ENCODE results near the gene TLE1. TPM values are rescaled to one million over a fixed set of nuclear protein-coding genes. Genes with fewer than 3 reads are reported as not detected.
"Not testable (repeated sequence)": the region's sequence is repeated elsewhere in the genome, so short reads cannot be mapped to it uniquely, and the experiment has no call there.

TLE1 gene
- under 1 TPM; 0.50 to 0.68 TPM for total RNA-seq

- Mint-ChIP-seq H3K4me3 (peak within 1 kb of the TSS; percentile 80), H3K9me3 (ENCODE audit: insufficient read depth) (no peaks in the 10 kb centered on the region), H3K27me3 (ENCODE audit: low read depth) (peaks cover 25% of the 10 kb centered on the region), H3K36me3 (ENCODE audit: low read depth) (peaks cover 4% of the 10 kb centered on the region), H3K4me1 (ENCODE audit: low read depth) (peaks cover 22% of the 10 kb centered on the region), H3K27ac (peak within 1 kb of the TSS; percentile 75)
- POLR2A ChIA-PET: no interaction called here
- DNase-seq (peak; percentile 81), ATAC-seq (peak; percentile 88)
- CTCF ChIA-PET: no interaction called here
Measured at GRCh38 chr9:81689343-81690175, at the start of gene TLE1. TLE1 (minus strand) TSS chr9:81689547; CDS start chr9:81688240, 1,307 bp downstream.

- H3K27me3 Mint-ChIP-seq (ENCODE audit: low read depth): no peaks in the 10 kb centered on the region
- peaks cover 4% of the 10 kb centered on the region for H3K9me3 Mint-ChIP-seq (ENCODE audit: insufficient read depth)
- H3K4me3 Mint-ChIP-seq: no peak overlapping the region
- no peaks in the 10 kb centered on the region for H3K36me3 Mint-ChIP-seq (ENCODE audit: low read depth)
- H3K4me1 Mint-ChIP-seq (ENCODE audit: low read depth): no peaks in the 10 kb centered on the region
- no peak overlapping the region for H3K27ac Mint-ChIP-seq
- ATAC-seq (no peak), DNase-seq (no peak)
- CTCF ChIA-PET: no interaction called here
- POLR2A ChIA-PET: no interaction called here
Measured at GRCh38 chr9:81737871-81738507, 48.6 kb upstream of the TLE1 start.

GRCh38 chr9:81730498-81730897 is 41.2 kb upstream of the TLE1 start:
- H3K4me3 Mint-ChIP-seq; H3K4me1 Mint-ChIP-seq (ENCODE audit: low read depth); H3K27me3 Mint-ChIP-seq (ENCODE audit: low read depth); H3K9me3 Mint-ChIP-seq (ENCODE audit: insufficient read depth); H3K27ac Mint-ChIP-seq; DNase-seq; H3K36me3 Mint-ChIP-seq (ENCODE audit: low read depth); CTCF ChIA-PET; ATAC-seq; POLR2A ChIA-PET: not testable (repeated sequence)

GRCh38 chr9:81729135-81729534 is 39.8 kb upstream of the TLE1 start:
- no peak overlapping the region for H3K4me3 Mint-ChIP-seq
- ChIA-PET CTCF (no interaction called here), POLR2A (interaction anchor here (0.6 kb wide), 1 partner anchor 24 kb away, joined by 3 read pairs; no protein-coding TSS in a partner anchor)
- no peaks in the 10 kb centered on the region for H3K9me3 Mint-ChIP-seq (ENCODE audit: insufficient read depth)
- ATAC-seq (no peak), DNase-seq (no peak)
- H3K4me1 Mint-ChIP-seq (ENCODE audit: low read depth): no peaks in the 10 kb centered on the region
- H3K27ac Mint-ChIP-seq: no peak overlapping the region
- no peaks in the 10 kb centered on the region for H3K27me3 Mint-ChIP-seq (ENCODE audit: low read depth)
- H3K36me3 Mint-ChIP-seq (ENCODE audit: low read depth): no peaks in the 10 kb centered on the region

GRCh38 chr9:81724242-81724889 is 35.0 kb upstream of the TLE1 start:
- ChIA-PET CTCF (no interaction called here), POLR2A (no interaction called here)
- ATAC-seq (no peak), DNase-seq (no peak)
- Mint-ChIP-seq H3K4me1 (ENCODE audit: low read depth) (no peaks in the 10 kb centered on the region), H3K27ac (no peak overlapping the region), H3K9me3 (ENCODE audit: insufficient read depth) (no peaks in the 10 kb centered on the region), H3K36me3 (ENCODE audit: low read depth) (no peaks in the 10 kb centered on the region), H3K27me3 (ENCODE audit: low read depth) (no peaks in the 10 kb centered on the region), H3K4me3 (no peak overlapping the region)

- Mint-ChIP-seq H3K9me3 (ENCODE audit: insufficient read depth) (no peaks in the 10 kb centered on the region), H3K27me3 (ENCODE audit: low read depth) (no peaks in the 10 kb centered on the region), H3K27ac (no peak overlapping the region), H3K4me3 (no peak overlapping the region), H3K36me3 (ENCODE audit: low read depth) (no peaks in the 10 kb centered on the region), H3K4me1 (ENCODE audit: low read depth) (no peaks in the 10 kb centered on the region)
- ATAC-seq (no peak), DNase-seq (no peak)
- CTCF ChIA-PET: no interaction called here
- POLR2A ChIA-PET: no interaction called here
Measured at GRCh38 chr9:81722277-81722676, 32.9 kb upstream of the TLE1 start.

- H3K4me1 Mint-ChIP-seq (ENCODE audit: low read depth): no peaks in the 10 kb centered on the region
- no peak for ATAC-seq
- ChIA-PET POLR2A (no interaction called here), CTCF (no interaction called here)
- DNase-seq: no peak
- H3K36me3 Mint-ChIP-seq (ENCODE audit: low read depth): no peaks in the 10 kb centered on the region
- H3K4me3 Mint-ChIP-seq: no peak overlapping the region
- H3K27ac Mint-ChIP-seq: no peak overlapping the region
- H3K9me3 Mint-ChIP-seq (ENCODE audit: insufficient read depth): no peaks in the 10 kb centered on the region
- no peaks in the 10 kb centered on the region for H3K27me3 Mint-ChIP-seq (ENCODE audit: low read depth)
Measured at GRCh38 chr9:81720450-81721086, 31.2 kb upstream of the TLE1 start.

- no peaks in the 10 kb centered on the region for H3K36me3 Mint-ChIP-seq (ENCODE audit: low read depth)
- no peaks in the 10 kb centered on the region for H3K27me3 Mint-ChIP-seq (ENCODE audit: low read depth)
- DNase-seq: no peak
- ChIA-PET CTCF (no interaction called here), POLR2A (no interaction called here)
- H3K9me3 Mint-ChIP-seq (ENCODE audit: insufficient read depth): no peaks in the 10 kb centered on the region
- H3K4me3 Mint-ChIP-seq: no peak overlapping the region
- H3K4me1 Mint-ChIP-seq (ENCODE audit: low read depth): no peaks in the 10 kb centered on the region
- no peak for ATAC-seq
- H3K27ac Mint-ChIP-seq: no peak overlapping the region
Measured at GRCh38 chr9:81719972-81720371, 30.6 kb upstream of the TLE1 start.

GRCh38 chr9:81718244-81718643 is 28.9 kb upstream of the TLE1 start:
- Mint-ChIP-seq H3K4me1 (ENCODE audit: low read depth) (no peaks in the 10 kb centered on the region), H3K36me3 (ENCODE audit: low read depth) (no peaks in the 10 kb centered on the region), H3K27me3 (ENCODE audit: low read depth) (no peaks in the 10 kb centered on the region), H3K27ac (no peak overlapping the region), H3K9me3 (ENCODE audit: insufficient read depth) (no peaks in the 10 kb centered on the region), H3K4me3 (no peak overlapping the region)
- ChIA-PET POLR2A (no interaction called here), CTCF (no interaction called here)
- ATAC-seq (no peak), DNase-seq (no peak)

GRCh38 chr9:81717747-81718077 is 28.4 kb upstream of the TLE1 start:
- Mint-ChIP-seq H3K27ac (no peak overlapping the region), H3K4me3 (no peak overlapping the region), H3K27me3 (ENCODE audit: low read depth) (no peaks in the 10 kb centered on the region), H3K36me3 (ENCODE audit: low read depth) (no peaks in the 10 kb centered on the region), H3K4me1 (ENCODE audit: low read depth) (no peaks in the 10 kb centered on the region), H3K9me3 (ENCODE audit: insufficient read depth) (no peaks in the 10 kb centered on the region)
- DNase-seq (no peak), ATAC-seq (no peak)
- ChIA-PET POLR2A (no interaction called here), CTCF (no interaction called here)

GRCh38 chr9:81717061-81717746 is 27.9 kb upstream of the TLE1 start:
- Mint-ChIP-seq H3K9me3 (ENCODE audit: insufficient read depth) (no peaks in the 10 kb centered on the region), H3K36me3 (ENCODE audit: low read depth) (no peaks in the 10 kb centered on the region), H3K4me3 (no peak overlapping the region), H3K27ac (no peak overlapping the region), H3K4me1 (ENCODE audit: low read depth) (no peaks in the 10 kb centered on the region), H3K27me3 (ENCODE audit: low read depth) (no peaks in the 10 kb centered on the region)
- ATAC-seq: no peak
- DNase-seq: no peak
- ChIA-PET POLR2A (no interaction called here), CTCF (no interaction called here)

GRCh38 chr9:81716409-81716808 is 27.1 kb upstream of the TLE1 start:
- Mint-ChIP-seq H3K27ac (no peak overlapping the region), H3K4me3 (no peak overlapping the region), H3K36me3 (ENCODE audit: low read depth) (no peaks in the 10 kb centered on the region), H3K4me1 (ENCODE audit: low read depth) (no peaks in the 10 kb centered on the region), H3K27me3 (ENCODE audit: low read depth) (no peaks in the 10 kb centered on the region), H3K9me3 (ENCODE audit: insufficient read depth) (no peaks in the 10 kb centered on the region)
- POLR2A ChIA-PET: no interaction called here
- no peak for DNase-seq
- ATAC-seq: no peak
- CTCF ChIA-PET: no interaction called here

Data from activated CD8-positive, alpha-beta T cell treated with anti-CD3 and anti-CD28 coated beads, Interleukin-2, amount 10 ng/mL, durations not matched to agents 7 days and 5 days (primary cell).